ENCODE data around the gene ARID5B. TPM values are rescaled to one million over a fixed set of nuclear protein-coding genes. Genes with fewer than 3 reads are reported as not detected.
A peak's percentile ranks its signal among the peaks of the same experiment; 100 is the strongest.

The ARID5B gene
- total RNA-seq, 1 donor, result 94.1 TPM

DNA sequence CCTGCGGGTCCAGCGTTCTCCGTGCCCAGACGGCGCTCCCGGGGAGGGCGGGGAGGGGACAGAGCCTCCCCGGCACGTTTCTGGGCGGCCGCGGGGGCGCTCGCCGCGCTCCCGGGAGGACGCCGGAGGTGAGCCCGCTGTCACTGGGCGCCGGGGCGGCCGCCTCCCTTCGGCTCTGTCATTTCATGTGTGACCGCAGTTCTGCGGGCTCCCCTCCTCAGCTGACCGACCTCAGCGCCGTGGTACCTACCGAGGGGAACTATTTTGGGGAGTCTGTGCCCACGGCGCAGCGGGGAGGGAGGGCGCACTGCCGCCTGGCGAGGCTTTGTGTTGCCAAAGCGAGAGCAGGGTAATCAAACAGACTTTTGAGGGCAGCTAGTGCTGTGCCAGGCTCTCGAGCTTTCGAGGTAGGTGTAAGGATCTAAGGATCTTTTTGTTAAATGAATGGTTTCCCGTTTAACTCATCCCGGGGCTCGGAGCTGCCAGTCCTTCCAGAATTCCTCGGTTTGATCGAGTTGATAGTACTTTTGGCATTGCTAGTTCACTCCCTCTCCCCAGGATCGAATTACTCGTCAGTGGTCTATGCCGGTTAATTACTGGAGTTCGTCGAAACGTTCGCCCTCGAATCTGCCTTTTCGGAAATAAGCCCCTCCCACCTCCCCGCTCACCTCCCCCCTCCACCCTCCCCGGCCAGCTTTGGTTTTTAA is 1.9 kb downstream of the ARID5B start:
- DNase-seq (ENCODE audit: insufficient read length, low spot score, missing footprints), result peak; percentile 59
- Histone ChIP-seq H3K4me1 (ENCODE audit: insufficient read depth, low read length) (peaks cover 33% of the 10 kb centered on the region), H3K79me2 (ENCODE audit: insufficient read depth, low read length) (peaks cover 59% of the 10 kb centered on the region)

DNA sequence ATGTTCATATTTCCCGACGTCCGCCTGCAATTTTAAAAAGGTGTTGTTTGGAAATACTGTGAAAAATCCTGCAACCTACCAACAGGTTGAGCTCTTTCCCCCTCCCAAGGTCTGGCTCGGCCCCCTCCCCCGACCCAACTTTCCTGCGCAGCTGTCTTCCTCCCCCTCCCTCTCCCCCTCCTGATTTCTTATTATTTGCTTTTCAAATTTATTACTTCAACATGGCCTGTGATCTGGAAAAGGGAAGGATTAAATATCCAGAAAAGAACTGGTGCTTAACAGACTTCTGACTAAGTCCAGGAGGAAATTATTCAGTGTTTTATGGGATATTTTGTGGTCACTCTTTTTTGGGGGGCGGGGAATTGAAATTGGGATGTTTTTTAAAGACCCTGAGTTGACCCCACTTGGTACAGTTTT is 2.4 kb downstream of the ARID5B start:
- Histone ChIP-seq H3K36me3 (ENCODE audit: insufficient read depth, low read length) (peaks cover 7% of the 10 kb centered on the region), H2AFZ (ENCODE audit: low read length) (no peak overlapping the region), H3K9me3 (ENCODE audit: low read depth, low read length) (no peaks in the 10 kb centered on the region), H3K79me2 (ENCODE audit: insufficient read depth, low read length) (peaks cover 63% of the 10 kb centered on the region), H3K27me3 (ENCODE audit: insufficient read depth, low read length) (no peaks in the 10 kb centered on the region), H3K4me3 (ENCODE audit: insufficient read depth, low read length) (peak overlapping the region; percentile 79), H4K20me1 (ENCODE audit: insufficient read depth, low read length) (peaks cover 8% of the 10 kb centered on the region), H3K27ac (ENCODE audit: low read depth, low read length) (peak overlapping the region; percentile 8), H3K4me1 (ENCODE audit: insufficient read depth, low read length) (peaks cover 28% of the 10 kb centered on the region), H3K4me2 (ENCODE audit: insufficient read depth, low read length) (peak overlapping the region; percentile 99)
- TF ChIP-seq, protein P1, sequence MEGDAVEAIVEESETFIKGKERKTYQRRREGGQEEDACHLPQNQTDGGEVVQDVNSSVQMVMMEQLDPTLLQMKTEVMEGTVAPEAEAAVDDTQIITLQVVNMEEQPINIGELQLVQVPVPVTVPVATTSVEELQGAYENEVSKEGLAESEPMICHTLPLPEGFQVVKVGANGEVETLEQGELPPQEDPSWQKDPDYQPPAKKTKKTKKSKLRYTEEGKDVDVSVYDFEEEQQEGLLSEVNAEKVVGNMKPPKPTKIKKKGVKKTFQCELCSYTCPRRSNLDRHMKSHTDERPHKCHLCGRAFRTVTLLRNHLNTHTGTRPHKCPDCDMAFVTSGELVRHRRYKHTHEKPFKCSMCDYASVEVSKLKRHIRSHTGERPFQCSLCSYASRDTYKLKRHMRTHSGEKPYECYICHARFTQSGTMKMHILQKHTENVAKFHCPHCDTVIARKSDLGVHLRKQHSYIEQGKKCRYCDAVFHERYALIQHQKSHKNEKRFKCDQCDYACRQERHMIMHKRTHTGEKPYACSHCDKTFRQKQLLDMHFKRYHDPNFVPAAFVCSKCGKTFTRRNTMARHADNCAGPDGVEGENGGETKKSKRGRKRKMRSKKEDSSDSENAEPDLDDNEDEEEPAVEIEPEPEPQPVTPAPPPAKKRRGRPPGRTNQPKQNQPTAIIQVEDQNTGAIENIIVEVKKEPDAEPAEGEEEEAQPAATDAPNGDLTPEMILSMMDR (IDR thresholded peaks at IDR 0.05; ENCODE audit: extremely low read depth, low read depth, low read length), result no peak
- peak; percentile 32 for DNase-seq (ENCODE audit: insufficient read length, low spot score, missing footprints)

More for the DNA sequence above, 1.9 kb downstream of the ARID5B start:
- H4K20me1 ChIP-seq (ENCODE audit: insufficient read depth, low read length), result peaks cover 8% of the 10 kb centered on the region
- H3K27ac ChIP-seq (ENCODE audit: low read depth, low read length), result peak overlapping the region; percentile 80
- peak overlapping the region; percentile 79 for H3K4me3 ChIP-seq (ENCODE audit: insufficient read depth, low read length)
- H3K9me3 ChIP-seq (ENCODE audit: low read depth, low read length), result no peaks in the 10 kb centered on the region
- H3K4me2 ChIP-seq (ENCODE audit: insufficient read depth, low read length), result peak overlapping the region; percentile 99
- TF ChIP-seq, protein P1 (IDR thresholded peaks at IDR 0.05; ENCODE audit: extremely low read depth, low read depth, low read length), result peak; percentile 13
- peak overlapping the region; percentile 89 for H2AFZ ChIP-seq (ENCODE audit: low read length)
- peaks cover 7% of the 10 kb centered on the region for H3K36me3 ChIP-seq (ENCODE audit: insufficient read depth, low read length)
- no peaks in the 10 kb centered on the region for H3K27me3 ChIP-seq (ENCODE audit: insufficient read depth, low read length)

DNA sequence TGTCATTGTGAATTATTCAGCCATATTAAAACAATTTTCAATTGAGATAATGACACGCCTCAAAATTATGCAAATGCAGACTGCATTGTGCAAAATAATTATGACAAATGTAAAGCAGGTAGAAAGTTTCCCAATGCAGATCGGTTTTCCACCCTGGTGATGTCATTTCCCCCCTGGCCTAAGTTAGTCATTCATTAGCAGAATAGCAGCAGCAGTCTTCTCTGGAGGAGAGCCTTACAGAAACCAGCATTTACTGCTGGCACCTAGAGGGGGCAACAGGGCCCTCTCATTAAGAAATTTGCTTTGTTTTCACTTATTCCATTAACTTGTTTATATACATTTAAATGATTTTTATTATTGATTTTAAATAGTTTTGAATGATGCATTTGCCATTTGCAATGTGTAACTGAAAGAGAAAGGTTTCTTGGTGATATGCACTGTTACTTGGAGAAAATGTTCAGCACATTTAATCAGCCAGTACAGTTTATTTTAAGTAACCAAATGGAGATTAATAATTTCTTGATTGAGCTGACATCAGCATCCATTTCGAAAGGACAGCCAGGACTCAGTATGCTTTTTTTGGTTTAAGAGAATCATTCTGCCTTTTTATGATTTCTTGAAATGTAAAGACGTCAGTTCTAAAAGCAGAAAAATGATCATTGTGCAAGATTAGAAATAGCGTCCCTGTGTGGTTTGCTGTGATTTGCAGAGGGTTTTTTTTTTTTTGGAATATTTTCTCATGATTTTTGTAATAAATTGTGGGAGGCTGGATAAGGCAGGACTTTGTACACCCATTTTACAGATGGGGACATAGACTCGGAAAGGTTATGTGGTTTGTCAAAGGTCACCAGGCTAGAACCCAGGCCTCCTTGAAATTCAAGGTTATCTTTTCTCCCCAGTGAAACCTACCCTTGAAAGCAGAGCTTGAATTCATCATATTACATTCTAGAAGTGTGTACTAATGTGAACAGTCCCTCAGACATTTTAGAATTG is 3.5 kb downstream of the ARID5B start:
- no peak overlapping the region for H2AFZ ChIP-seq (ENCODE audit: low read length)
- H3K9me3 ChIP-seq (ENCODE audit: low read depth, low read length), result no peaks in the 10 kb centered on the region
- no peaks in the 10 kb centered on the region for H3K27me3 ChIP-seq (ENCODE audit: insufficient read depth, low read length)
- peak; percentile 94 for DNase-seq (ENCODE audit: insufficient read length, low spot score, missing footprints)
- peak overlapping the region; percentile 99 for H3K4me2 ChIP-seq (ENCODE audit: insufficient read depth, low read length)
- H3K27ac ChIP-seq (ENCODE audit: low read depth, low read length), result peak overlapping the region; percentile 8
- H3K4me3 ChIP-seq (ENCODE audit: insufficient read depth, low read length), result peak overlapping the region; percentile 79
- H4K20me1 ChIP-seq (ENCODE audit: insufficient read depth, low read length), result peaks cover 11% of the 10 kb centered on the region
- TF ChIP-seq, protein P1 (IDR thresholded peaks at IDR 0.05; ENCODE audit: extremely low read depth, low read depth, low read length), result peak; percentile 40
- peaks cover 71% of the 10 kb centered on the region for H3K79me2 ChIP-seq (ENCODE audit: insufficient read depth, low read length)
- peaks cover 7% of the 10 kb centered on the region for H3K36me3 ChIP-seq (ENCODE audit: insufficient read depth, low read length)
- H3K4me1 ChIP-seq (ENCODE audit: insufficient read depth, low read length), result peaks cover 18% of the 10 kb centered on the region
